OCI-LY1 (cell line): ENCODE measurements around the gene NACC1.

ENCODE experiments used
- EZH2 ChIP-seq: fragments of 200-600 bp; sonication (generic), shearing (Covaris generic); IDR thresholded peaks from 2 replicates; pipeline ENCODE4 v1.8.0; 2017; ENCODE audit warnings: borderline replicate concordance, mixed run types, mild to moderate bottlenecking, antibody characterized with exemption, low read length, moderate library complexity, mixed read lengths
- TF ChIP-seq, protein P1 (sequence below): fragments of 200-600 bp; sonication (generic), shearing (Covaris generic); IDR thresholded peaks from 2 replicates; pipeline ENCODE4 v1.5.1; 2017; ENCODE audit warnings: mild to moderate bottlenecking, antibody characterized with exemption, low read length, moderate library complexity, mixed read lengths

DNA sequence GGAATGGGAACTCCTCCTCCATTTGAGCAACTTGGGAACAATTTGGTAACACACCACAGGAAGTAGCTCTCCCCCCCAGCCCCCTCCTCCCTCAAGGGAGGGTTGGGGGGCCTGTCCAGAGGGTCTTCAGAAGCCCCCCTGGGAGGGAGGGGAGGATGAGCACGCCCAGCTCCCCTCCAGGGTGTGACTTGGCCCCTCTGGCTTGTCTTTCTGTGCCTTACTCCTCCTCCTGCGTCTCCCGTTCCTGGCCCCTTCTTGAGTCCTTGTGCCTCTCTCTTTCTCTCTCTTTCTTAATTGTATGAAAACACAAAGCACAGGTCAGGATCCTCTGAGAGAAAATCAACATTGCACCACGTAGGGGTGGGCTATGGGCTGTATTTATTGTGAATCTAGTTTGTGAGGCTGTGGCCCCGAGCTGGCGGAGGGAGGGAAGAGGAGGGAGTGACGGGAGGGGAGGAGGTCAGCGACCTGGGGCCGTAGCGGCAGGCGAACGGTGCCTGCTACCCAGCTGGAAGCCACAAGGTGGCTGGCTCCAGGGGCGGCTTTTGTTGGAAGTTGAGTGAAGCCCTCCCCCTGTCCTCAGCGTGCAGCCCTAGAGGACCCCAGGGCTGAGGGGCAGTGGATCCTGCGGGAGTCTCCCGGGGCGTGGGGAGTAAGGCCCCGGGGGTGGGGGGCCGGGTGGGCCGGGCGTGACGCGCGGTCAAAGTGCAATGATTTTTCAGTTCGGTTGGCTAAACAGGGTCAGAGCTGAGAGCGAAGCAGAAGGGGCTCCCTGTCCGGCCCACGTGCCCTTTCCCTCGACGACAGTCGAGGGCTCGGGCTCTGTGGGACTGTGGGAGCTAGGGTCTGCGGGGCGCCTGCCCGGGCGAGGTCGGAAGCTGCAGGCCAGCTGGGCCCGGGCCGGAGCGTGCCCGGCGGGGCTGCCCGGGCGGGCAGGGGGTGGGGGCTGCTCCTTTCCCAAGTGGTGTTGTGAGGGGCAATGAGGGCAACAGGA, 21.8 kb upstream of the NACC1 start:
- TF ChIP-seq, protein P1, sequence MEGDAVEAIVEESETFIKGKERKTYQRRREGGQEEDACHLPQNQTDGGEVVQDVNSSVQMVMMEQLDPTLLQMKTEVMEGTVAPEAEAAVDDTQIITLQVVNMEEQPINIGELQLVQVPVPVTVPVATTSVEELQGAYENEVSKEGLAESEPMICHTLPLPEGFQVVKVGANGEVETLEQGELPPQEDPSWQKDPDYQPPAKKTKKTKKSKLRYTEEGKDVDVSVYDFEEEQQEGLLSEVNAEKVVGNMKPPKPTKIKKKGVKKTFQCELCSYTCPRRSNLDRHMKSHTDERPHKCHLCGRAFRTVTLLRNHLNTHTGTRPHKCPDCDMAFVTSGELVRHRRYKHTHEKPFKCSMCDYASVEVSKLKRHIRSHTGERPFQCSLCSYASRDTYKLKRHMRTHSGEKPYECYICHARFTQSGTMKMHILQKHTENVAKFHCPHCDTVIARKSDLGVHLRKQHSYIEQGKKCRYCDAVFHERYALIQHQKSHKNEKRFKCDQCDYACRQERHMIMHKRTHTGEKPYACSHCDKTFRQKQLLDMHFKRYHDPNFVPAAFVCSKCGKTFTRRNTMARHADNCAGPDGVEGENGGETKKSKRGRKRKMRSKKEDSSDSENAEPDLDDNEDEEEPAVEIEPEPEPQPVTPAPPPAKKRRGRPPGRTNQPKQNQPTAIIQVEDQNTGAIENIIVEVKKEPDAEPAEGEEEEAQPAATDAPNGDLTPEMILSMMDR = no peak
- TF ChIP-seq EZH2 = no peak
